GM19455 (cell line): ENCODE data around the gene TRIM40.
"Not testable (repeated sequence)": the region's sequence is repeated elsewhere in the genome, so short reads cannot be mapped to it uniquely, and the experiment has no call there.

Source experiments
- ATAC-seq: cut with Tn5 transposase; IDR thresholded peaks from one replicate; pipeline ENCODE4 v1.9.1; 2021; ENCODE audit not compliant: unreplicated experiment

Gene TRIM40

DNA sequence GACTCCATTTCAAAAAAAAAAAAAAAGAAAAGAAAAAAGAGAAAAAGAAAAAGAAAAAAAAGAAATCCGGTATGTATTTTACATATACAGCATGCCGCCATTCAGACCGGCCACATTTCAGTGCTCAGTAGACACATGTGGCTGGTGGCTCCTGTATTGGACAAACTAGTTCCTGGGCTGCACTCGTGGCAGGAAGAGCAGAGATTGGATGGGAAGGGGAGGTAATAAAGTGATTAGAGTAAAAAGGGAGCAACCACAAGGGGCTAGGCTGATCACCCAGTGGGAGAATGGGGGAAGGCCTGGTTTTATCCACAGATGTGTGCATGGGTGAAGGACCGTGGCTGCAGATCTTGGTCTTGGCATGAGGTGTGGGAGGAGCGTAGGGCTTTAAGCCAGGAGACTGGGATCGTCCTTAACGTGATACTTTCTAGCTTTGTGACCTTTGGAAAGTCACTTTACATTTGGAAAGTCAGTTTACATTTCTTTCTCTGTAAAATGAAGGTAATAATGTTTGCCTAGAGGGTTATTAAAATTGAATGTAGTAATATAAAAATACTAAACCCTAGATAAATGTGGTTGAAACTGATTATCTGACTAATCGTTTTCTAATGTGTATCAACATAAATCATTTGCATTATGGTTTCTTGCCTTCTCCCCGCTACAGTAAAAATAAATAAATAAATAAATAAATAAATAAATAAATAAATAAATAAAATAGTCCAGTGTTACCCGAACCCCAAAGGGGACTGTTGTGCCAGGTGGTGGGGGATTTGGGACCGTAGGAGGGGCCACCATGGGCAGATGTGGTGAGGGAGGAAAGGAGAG is 26.5 kb downstream of the TRIM40 start:
- ATAC-seq, result no peak

DNA sequence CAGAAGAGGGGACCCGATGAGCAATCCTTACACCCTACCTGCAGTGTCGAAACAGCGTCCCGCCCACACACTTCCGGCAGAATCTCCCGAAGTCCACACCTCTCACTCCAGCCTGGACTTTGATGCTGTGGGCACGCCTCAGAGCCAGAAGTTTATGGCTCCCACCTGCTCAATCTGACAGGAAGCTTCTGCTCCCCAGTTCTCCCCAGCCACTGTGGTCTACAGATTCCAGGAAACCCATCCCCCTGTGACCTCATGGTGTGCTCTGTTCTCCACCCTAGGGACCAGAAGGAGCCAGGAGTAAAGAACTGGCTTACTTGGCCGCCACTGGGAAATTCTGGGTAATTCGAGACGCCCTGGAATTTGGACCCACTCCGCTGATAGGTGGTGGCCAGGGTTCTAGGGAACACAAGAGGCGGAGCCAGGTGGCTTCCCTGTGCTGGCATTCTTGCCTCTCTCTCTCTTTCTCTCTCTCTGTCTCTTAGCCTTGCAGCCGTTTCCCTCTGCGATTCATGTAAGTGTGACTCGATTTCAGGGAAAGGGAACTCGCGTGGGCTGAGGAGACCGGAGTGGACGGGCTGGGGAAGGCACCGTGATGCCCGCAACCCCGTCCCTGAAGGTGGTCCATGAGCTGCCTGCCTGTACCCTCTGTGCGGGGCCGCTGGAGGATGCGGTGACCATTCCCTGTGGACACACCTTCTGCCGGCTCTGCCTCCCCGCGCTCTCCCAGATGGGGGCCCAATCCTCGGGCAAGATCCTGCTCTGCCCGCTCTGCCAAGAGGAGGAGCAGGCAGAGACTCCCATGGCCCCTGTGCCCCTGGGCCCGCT is 27.4 kb downstream of the TRIM40 start, which contains the start of gene TRIM15:
Gene TRIM15 (plus strand): TSS at position 457 of the 828 bp plus-strand sequence. CDS start 139 bp downstream, at position 596.
- ATAC-seq, result no peak

DNA sequence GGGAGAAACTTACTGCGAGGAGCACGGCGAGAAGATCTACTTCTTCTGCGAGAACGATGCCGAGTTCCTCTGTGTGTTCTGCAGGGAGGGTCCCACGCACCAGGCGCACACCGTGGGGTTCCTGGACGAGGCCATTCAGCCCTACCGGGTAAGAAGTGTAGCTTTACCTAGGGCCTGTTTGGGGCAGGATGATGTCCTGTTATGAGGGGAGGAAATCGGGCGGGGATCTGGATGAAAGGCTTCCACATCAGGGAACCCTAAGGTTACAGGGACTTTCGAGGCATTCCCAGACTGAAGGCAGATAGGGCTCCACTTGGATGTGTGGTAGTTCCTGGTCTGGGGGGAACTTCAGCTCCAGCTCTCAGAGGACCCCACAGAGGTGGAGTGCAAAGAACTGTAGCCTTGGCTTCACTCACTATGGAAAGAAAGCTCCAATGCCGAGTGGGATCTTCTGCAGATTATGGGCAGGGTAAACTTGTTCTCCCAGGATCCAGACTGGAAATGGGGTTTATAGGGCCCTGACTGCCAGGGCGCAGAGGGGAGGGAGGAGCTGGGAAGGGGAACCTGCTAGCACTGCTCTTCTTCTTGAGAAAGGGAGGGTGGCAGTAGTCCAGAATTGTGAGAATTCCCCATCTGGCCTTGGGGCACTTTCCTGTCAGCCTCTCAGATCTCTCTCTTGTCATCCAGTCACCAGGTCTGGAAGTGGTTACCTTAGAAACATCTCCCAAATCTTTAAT is 28.1 kb downstream of the TRIM40 start:
- no peak for ATAC-seq

DNA sequence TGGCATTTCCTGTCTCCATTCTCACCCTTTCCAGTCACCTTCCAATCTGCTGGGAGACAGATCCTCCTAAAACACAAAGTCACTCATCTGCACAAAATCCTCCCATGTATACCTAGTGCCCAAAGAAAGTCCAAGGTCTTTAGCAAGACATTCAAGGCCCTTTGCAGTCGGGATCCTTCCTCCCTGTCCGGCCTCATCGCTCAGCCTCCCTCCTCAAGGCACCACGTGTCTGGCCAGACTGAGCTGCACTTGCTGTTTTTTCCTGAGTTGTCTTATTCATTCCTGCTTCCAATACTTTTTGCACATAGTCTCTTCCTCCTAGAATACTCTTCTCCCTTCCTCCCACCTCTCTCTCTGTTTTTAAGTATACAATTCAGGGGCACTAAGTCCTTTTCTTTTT is 28.8 kb downstream of the TRIM40 start:
- no peak for ATAC-seq

DNA sequence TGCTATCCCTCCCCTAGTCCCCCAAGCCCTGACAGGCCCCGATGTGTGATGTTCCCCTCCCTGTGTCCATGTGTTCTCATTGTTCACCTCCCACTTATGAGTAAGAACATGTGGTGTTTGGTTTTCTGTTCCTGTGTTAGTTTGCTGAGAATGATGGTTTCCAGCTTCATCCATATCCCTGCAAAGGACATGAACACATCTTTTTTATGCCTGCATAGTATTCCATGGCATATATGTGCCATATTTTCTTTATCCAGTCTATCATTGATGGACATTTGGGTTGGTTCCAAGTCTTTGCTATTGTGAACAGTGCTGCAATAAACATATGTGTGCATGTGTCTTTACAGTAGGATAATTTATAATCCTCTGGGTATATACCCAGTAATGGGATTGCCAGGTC is 29.3 kb downstream of the TRIM40 start:
- not testable (repeated sequence) for ATAC-seq

DNA sequence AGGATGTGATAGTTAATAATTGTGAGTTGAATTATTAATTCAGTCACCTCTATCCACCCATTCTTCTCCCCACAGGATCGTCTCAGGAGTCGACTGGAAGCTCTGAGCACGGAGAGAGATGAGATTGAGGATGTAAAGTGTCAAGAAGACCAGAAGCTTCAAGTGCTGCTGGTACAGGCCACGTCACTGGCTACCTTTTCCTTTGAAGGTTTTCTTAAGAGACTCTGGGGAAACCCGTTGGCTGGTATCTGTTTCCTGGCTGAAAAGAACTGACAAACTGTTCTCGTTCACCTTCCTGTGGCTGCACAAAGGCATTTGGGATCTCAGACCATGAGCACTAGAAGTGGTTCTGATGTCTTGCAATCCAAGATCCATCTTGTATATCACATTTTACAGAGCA is 31.2 kb downstream of the TRIM40 start:
- no peak for ATAC-seq

DNA sequence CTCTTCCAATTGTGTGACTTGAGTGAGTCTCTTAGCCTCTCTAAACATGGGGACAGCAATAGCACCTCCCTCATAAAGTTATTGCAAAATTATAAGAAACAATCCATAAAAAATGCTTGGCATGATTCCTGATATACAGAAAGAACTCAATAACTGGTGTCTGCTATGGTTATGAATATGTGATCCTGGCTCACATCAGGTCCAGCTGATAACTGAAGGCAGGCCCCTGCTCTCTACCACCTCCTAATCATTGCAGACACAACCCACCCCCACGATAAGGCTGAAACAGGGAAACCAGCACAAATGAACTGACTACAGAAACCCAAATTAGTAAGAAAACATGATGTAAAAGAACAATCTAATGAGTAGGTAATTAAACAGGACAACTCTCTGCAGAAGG is 32.8 kb downstream of the TRIM40 start:
- ATAC-seq, result no peak

DNA sequence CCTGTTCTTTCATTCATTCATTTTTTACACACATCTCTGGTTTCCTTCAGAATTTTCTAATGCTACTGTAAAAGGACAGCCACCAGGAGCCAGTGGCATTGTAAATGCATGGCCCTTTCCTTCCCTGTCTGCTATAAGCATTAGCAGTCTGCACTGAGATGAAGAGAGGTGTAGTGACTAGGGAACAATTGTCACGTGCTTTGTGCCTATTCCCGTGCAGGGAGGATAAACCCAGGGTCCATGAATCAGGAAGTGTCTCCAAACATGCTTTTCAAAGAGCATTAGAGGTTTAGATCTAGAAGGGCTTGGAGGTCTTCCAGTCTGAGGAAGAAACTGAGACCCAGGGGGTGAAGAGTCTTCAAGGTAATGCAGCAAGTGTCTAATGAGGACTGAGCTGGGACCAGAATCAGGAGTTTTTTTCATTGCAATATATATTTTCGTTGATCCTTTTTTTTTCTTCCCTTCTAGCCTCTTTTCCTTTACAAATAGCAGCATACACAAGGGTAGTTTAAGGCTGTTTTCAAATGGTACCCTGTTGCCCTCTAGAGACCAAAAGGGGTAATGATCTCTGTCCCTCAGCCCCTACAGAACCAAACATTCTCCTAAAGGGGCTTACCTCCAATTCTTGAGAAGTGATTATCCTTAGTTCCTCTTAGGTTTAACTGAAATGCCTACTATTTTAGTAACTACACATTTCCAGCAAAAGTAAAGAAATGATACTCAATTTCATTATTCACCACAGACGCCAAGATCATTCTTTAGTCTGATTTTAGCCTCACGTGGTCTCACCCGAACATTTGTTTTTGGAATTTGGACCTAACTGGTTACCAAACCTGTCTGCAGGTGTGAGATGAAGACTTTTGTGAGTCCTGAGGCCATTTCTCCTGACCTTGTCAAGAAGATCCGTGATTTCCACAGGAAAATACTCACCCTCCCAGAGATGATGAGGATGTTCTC is 34.0 kb downstream of the TRIM40 start:
- ATAC-seq, result no peak

DNA sequence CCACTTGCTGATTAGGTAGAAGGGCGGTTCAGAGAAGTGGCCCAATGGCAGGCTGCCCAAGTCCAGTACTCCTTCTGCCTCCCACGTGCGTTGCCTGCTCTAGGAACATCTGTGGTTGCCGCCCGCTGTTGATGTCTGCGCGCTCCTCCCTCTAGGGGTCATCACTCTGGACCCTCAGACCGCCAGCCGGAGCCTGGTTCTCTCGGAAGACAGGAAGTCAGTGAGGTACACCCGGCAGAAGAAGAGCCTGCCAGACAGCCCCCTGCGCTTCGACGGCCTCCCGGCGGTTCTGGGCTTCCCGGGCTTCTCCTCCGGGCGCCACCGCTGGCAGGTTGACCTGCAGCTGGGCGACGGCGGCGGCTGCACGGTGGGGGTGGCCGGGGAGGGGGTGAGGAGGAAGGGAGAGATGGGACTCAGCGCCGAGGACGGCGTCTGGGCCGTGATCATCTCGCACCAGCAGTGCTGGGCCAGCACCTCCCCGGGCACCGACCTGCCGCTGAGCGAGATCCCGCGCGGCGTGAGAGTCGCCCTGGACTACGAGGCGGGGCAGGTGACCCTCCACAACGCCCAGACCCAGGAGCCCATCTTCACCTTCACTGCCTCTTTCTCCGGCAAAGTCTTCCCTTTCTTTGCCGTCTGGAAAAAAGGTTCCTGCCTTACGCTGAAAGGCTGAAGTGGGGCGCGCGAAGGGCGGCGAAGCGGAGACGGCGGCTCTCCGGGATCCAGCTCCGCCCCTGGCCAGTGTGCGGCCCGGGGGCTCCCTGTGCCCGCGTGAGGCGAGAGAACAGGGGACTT is 35.9 kb downstream of the TRIM40 start:
- no peak for ATAC-seq

DNA sequence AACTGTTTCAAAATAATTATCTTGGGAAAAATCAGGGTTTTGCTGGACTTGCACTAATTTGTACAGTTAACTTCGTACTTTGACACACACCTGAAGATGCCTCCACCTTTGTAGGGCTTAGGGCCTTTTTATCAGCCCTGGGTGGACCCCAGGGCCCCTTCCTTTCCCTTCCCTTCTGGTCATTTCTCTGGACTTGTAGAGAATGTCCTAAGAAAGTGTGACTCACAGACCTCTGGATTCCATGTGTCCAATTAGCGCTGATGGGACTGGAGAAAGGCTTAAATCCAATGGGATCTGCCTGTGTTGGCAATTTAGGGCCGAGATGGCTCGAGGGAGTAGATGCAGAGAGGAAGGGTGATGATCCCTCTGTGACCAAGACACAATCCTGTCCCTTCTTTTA is 36.7 kb downstream of the TRIM40 start:
- no peak for ATAC-seq

DNA sequence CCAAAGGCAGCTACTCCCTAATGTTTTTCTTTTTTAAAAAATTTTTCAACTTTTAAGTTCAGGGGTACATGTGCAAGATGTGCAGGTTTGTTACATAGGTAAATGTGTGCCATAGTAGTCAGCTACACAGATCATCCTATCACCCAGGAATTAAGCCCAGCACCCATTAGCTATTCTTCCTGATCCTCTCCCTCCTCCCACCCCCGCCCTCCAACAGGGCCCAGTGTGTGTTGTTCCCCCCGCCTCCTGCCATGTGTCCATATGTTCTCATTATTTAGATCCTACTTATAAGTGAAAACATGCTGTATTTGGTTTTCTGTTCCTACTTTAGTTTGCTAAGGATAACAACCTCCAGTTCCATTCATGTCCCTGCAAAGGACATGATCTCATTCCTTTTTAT is 39.8 kb downstream of the TRIM40 start:
- ATAC-seq, result no peak

DNA sequence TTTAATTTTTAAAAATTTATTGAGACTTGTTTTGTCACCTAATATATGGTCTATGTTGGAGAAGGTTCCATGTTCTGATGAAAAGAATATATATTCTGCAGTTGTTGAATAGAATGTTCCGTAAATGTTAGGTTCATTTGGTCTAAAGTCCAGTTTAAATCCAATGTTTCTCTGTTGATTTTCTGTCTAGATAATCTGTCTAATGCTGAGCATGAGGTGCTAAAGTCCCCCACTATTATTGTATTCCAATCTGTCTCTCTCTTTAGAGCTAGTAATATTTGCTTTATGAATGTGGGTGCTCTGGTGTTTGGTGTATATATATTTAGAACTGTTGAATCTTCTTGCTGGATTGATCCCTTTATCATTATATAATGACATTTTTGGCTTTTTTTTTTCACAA is 42.9 kb downstream of the TRIM40 start:
- ATAC-seq, result no peak

DNA sequence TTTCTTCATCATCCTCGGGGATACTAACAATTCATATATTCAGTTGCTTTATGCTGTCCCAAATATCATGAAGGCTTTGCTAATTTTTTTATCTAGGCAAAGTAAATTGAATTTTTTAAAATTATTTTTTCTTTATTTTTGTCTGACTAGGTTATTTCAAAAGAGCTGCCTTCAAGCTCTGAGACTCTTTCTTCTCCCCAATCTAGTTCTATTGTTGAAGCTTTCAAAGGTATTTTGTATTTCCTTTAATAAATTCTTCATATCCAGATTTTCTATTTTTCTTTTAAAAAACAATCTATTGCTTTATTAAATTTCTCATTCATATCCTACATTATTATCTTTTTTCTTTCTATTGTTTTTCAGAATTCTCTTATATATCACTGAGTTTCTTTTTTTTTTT is 44.2 kb downstream of the TRIM40 start:
- ATAC-seq, result no peak

DNA sequence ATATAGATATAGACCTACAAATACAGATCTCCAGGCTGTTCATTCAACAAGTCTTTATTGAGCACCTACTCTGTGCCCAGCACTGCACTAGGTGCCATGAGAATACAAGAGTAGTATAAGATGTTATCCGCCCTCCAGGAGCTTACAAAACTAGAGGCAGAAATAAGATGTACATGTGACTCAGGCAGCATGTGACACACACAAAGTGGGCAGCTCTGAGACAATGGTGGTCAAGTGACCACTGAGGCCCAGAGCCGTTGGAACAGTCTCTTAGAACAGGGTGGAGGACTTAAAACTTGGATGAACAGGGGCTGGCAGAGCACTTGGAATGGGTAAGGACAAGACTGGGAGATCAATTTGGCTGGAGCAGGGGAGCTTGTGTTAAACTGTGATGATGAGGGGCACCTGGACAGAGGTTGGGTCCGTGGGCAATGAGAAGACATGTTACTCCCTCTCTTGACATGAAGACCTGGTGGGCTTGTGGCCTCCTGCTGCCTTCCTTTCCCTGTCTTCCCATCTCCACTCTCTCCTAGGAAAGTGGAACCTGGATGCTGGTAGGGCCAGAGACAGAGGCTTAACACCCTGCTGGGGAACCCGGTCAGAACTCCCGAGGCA is 48.6 kb downstream of the TRIM40 start:
- ATAC-seq, result no peak

DNA sequence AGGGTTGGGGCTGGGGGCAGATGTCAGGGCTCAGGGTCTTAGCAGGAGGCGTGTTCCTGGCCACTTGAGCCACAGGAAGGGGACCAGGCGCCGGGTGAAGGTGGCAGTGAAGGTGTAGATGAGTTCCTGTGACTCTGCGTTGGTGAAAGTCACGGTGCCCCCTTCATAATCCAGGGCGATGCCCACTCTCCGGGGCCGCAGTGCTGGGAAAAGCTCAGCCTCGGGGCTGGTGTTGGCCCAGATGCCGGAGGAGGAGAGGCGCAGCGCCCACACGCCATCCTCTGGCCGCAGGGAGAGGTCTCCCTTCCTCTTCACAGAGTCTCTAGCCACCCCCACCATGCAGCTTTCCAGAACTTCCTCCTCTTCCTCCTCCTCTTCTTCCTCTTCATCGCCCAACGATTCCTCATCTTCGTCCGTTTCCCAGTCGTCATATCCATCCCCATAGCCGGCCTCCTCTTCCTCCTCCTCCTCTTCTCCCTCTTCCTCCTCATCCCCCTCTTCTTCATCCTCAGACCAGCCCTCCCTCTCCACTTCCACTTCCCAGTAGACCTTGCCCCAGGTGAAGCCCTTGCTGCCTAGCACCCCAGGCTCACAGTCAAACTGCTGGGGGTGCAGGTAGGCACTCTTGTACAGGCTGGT is 50.0 kb downstream of the TRIM40 start:
- ATAC-seq, result no peak

DNA sequence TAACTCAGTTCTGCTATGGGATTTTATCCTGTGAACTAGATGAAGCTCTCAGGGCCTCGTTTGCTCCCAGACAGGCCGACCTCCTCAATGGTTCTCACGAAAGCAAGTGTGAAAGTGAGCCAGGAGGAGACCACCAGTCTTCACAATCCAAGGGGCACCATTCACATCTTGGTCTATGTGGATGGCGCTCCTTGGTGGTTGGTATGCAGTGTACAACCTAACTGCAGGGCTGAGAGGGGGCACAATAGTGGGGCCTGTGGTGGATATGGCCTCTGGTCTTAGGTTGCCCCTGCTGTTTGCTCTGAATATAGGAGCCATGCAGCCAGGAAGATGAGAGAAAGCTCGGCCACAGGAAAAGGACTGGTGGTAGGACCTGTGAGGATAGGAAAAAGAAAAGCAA is 52.6 kb downstream of the TRIM40 start:
- no peak for ATAC-seq

DNA sequence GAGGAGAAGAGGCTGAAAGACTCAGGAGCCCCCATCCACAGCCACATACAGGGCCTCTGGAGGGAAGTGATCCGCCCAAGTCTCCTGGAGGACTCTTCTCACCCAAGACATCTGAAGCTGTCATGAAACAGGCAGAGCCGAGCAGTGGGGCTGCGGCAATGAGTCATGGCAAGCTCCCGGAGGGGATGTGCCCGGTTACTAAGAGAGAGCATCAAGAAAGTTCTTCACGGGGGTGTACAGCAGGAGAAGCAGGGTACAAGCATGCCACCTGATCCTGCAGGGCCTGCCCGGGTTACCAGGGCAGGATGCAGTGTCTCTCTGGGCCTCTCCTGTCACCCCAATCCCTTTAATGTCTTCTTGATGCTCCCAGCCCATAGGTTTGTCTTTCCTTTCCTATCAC is 56.1 kb downstream of the TRIM40 start:
- no peak for ATAC-seq

DNA sequence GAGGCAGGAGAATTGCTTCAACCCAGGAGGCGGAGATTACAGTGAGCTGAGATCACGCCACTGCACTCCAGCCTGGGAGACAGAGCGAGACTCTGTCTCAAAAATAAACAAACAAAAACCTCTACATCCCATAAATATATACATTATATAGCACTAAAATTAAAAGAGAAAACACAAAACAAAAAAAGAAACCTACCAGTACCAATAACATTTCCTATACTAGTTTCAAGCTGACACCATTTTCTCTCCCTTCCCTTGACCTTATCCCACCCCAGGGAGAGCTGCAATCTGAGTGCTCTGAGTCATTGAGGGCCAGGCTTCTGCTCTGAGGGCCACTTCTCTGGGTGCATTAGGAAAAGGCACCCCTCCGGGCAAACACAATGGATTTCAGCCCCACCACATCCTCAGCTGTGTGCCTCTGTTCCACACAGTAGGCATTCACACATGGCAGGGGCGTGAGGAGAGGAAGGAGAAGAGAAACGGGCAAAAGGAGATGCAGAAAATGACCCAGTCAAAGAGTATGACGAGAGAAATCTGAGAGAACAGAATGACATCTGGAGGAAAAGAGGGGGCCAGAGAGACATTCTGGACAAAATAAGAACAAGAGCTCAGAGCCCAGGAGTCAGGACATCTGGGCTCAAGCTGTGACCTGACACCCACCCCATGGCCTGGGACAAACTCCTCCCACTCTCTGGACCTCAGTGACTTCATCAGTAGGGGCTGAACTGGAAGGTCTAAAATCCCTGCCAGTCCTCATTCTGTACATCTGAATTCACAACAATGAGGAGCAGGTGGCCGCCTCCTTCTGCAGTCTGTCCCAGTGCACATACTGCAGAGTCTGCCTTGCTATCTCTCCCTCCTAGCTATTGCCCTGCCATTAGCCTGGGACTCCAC is 59.1 kb downstream of the TRIM40 start:
- ATAC-seq, result no peak
